K562 (cell line): ENCODE data around the gene BFSP2. TPM values are rescaled to one million over a fixed set of nuclear protein-coding genes. Genes with fewer than 3 reads are reported as not detected.

Source experiments
- ATAC-seq: fragments of 200-7000 bp; cut with Tn5 transposase; 3 replicates; pipeline ENCODE4 v1.9.1; 2020; ENCODE audit warnings: moderate library complexity
- BruUV-seq: library from RNA; stranded (reverse); fragments of 400-500 nt; replicated peaks from 2 replicates; lab custom pipeline; 2021; lab: Mats Ljungman, UMichigan
- CTCF ChIA-PET: fragments of 300-600 bp; formaldehyde crosslinking; extraction: SDS; loops from one replicate; lab custom pipeline; 2021; ENCODE audit warnings: low intra/inter-chr PET ratio; lab: Yijun Ruan, JAX
- POLR2A ChIA-PET: fragments of 300-600, 350-650 bp; sonication (Branson Sonifier 250); formaldehyde crosslinking; extraction: SDS; loops from one replicate; lab custom pipeline; 2021; ENCODE audit warnings: antibody characterized with exemption, inconsistent platforms; lab: Yijun Ruan, JAX
- DNase-seq, 4 experiments: peaks; one replicate each; pipeline versions ENCODE4 v3.0.0 to v3.0.0-alpha.2; 2011 to 2018; ENCODE audit warnings: low spot score in 3 of 4, mixed read lengths in 3 of 4; ENCODE audit errors: extremely low read depth in 1 of 4
- FAIRE-seq: peaks from 2 replicates; lab custom pipeline; 2011; peaks lifted over from hg19 to GRCh38; lab: Jason Lieb, UNC
- H2AFZ ChIP-seq: 2 replicates; pipeline ENCODE4 v1.6.0; 2011; ENCODE audit warnings: low read depth, low read length, control low read depth, inconsistent platforms
- H3K27ac ChIP-seq: fragments of 200-600 bp; 3 replicates; pipeline ENCODE4 v1.8.0; 2011; ENCODE audit warnings: low read depth, mild to moderate bottlenecking, control low read depth, inconsistent platforms, low read length, moderate library complexity, mixed read lengths; ENCODE audit errors: extremely low read depth
- H3K27me3 ChIP-seq, 2 experiments: fragments of 300-600 bp in 1 of 2; 2 replicates in 1 of 2; 3 replicates in 1 of 2; pipeline versions ENCODE4 v1.6.0 to v1.8.0; 2011; ENCODE audit warnings: inconsistent platforms in 2 of 2, low read length in 2 of 2, mild to moderate bottlenecking in 1 of 2, mixed read lengths in 1 of 2, moderate library complexity in 1 of 2; ENCODE audit not compliant: control insufficient read depth in 2 of 2, insufficient read depth in 2 of 2
- H3K36me3 ChIP-seq: fragments of 300-600 bp; 3 replicates; pipeline ENCODE4 v1.8.0; 2011; ENCODE audit warnings: mild to moderate bottlenecking, low read length, inconsistent platforms; ENCODE audit not compliant: control insufficient read depth, insufficient read depth
- H3K4me1 ChIP-seq, 2 experiments: fragments of 200-600 bp in 1 of 2; replicated peaks in 1 of 2; 2 replicates in 1 of 2; 3 replicates in 1 of 2; pipeline versions ENCODE4 v1.5.1 to v1.8.0; 2011; ENCODE audit warnings: inconsistent platforms in 2 of 2, low read length in 2 of 2, mild to moderate bottlenecking in 1 of 2, mixed read lengths in 1 of 2, moderate library complexity in 1 of 2; ENCODE audit not compliant: control insufficient read depth in 2 of 2, insufficient read depth in 2 of 2
- H3K4me2 ChIP-seq: 2 replicates; pipeline ENCODE4 v1.6.1; 2011; ENCODE audit warnings: low read length, control low read depth, inconsistent platforms, mixed read lengths; ENCODE audit not compliant: insufficient read depth
- H3K4me3 ChIP-seq: fragments of 200-600 bp; sonication (generic), shearing (Covaris generic); 2 replicates; pipeline ENCODE4 v1.5.1; 2016; ENCODE audit warnings: control low read depth, inconsistent platforms
- H3K79me2 ChIP-seq: fragments of 200-600 bp; 3 replicates; pipeline ENCODE4 v1.8.0; 2011; ENCODE audit warnings: low read length, inconsistent platforms; ENCODE audit not compliant: control insufficient read depth, insufficient read depth
- H3K9ac ChIP-seq, 2 experiments: 2 replicates each; pipeline versions ENCODE4 v1.6.0 to v1.6.1; 2011; ENCODE audit warnings: low read depth in 2 of 2, low read length in 2 of 2, control low read depth in 1 of 2, inconsistent platforms in 1 of 2, mild to moderate bottlenecking in 1 of 2, mixed read lengths in 1 of 2; ENCODE audit not compliant: insufficient read depth in 1 of 2
- H3K9me1 ChIP-seq: one replicate; pipeline ENCODE4 v1.6.0; 2011; ENCODE audit warnings: inconsistent platforms, mild to moderate bottlenecking, low read length, moderate library complexity; ENCODE audit not compliant: control insufficient read depth, insufficient read depth
- H3K9me3 ChIP-seq: replicated peaks from 2 replicates; pipeline ENCODE4 v1.5.1; 2011; ENCODE audit warnings: low read depth, low read length, inconsistent platforms; ENCODE audit not compliant: control insufficient read depth, insufficient read depth
- H4K20me1 ChIP-seq: replicated peaks from 2 replicates; pipeline ENCODE4 v1.6.1; 2011; ENCODE audit warnings: low read length, inconsistent platforms, mixed read lengths; ENCODE audit not compliant: control insufficient read depth, insufficient read depth
- DIDO1 ChIP-seq: fragments of 450-650 bp; IDR thresholded peaks from 2 replicates; pipeline ENCODE4 v1.6.1; 2016; ENCODE audit warnings: low read depth, missing biosample characterization, missing genetic modification characterization
- ETS2 ChIP-seq: IDR thresholded peaks from 2 replicates; pipeline ENCODE4 v1.6.1; 2016; ENCODE audit warnings: borderline replicate concordance, missing genetic modification characterization, mild to moderate bottlenecking, moderate library complexity, missing compliant biosample characterization; ENCODE audit not compliant: poor library complexity, severe bottlenecking
- KDM5B ChIP-seq: fragments of 200-600 bp; sonication (generic); IDR thresholded peaks from 2 replicates; pipeline ENCODE4 v1.6.1; 2012; ENCODE audit warnings: low read depth, mild to moderate bottlenecking, moderate library complexity, low read length, control low read depth, inconsistent platforms; ENCODE audit not compliant: insufficient replicate concordance
- NFATC3 ChIP-seq: fragments of 450-650 bp; IDR thresholded peaks from 2 replicates; pipeline ENCODE4 v1.6.1; 2017; ENCODE audit warnings: mild to moderate bottlenecking
- RAD51 ChIP-seq: fragments of 450-650 bp; IDR thresholded peaks from 2 replicates; pipeline ENCODE4 v1.7.1; 2016; ENCODE audit warnings: low read depth, mild to moderate bottlenecking, borderline replicate concordance
- RUNX1 ChIP-seq: sonication (generic); IDR thresholded peaks from 2 replicates; pipeline ENCODE4 v1.6.1; 2016; ENCODE audit warnings: antibody characterized with exemption, low read depth
- SP1 ChIP-seq: sonication (generic); formaldehyde crosslinking; IDR thresholded peaks from 2 replicates; pipeline ENCODE4 v1.8.1; 2022; ENCODE audit warnings: mild to moderate bottlenecking, missing genetic modification reagents
- TBP ChIP-seq: optimal IDR thresholded peaks from 2 replicates; pipeline ENCODE3; 2011; ENCODE audit warnings: low read depth, low read length, improper control_type of control experiment
- ZNF133 ChIP-seq: fragments of 250-450 bp; sonication (Bioruptor Pico); IDR thresholded peaks from 2 replicates; pipeline ENCODE4 v1.4.0; 2020; ENCODE audit warnings: mild to moderate bottlenecking
- ZNF77 ChIP-seq: fragments of 250-450 bp; sonication (Bioruptor Pico); IDR thresholded peaks from 2 replicates; pipeline ENCODE4 v1.5.0; 2020
- in situ Hi-C: fragments of 300-500 bp; cut with MboI; formaldehyde crosslinking; loops from 4 replicates; pipeline ENCODE4 v1.15.0; 2018; ENCODE audit warnings: inconsistent platforms, mixed read lengths
- intact Hi-C: fragments of 100-400 bp; cut with micrococcal nuclease; formaldehyde crosslinking; loops from 2 replicates; pipeline ENCODE4 v1.14.2; 2022
- polyA plus RNA-seq, 8 experiments: library from polyadenylated mRNA; depleted of rRNA in 4 of 8; stranded (reverse) in 5 of 8; unstranded in 3 of 8; fragments of >200 nt; fragmentation: Nextera tagmentation in 2 of 8; fragmentation: Illumina TruSeq in 1 of 8; extraction: Ambion mirVana in 2 of 8; extraction: Trizol in 1 of 8; gene quantifications; 2 replicates each; pipeline versions ENCODE4 v1.2.1 to v1.2.3, GENCODE V29; 2011 to 2014; ENCODE audit warnings: inconsistent platforms in 1 of 8, missing spikeins in 1 of 8
- total RNA-seq, 7 experiments: library from RNA; depleted of rRNA in 6 of 7; stranded (reverse); fragments of >200 nt in 6 of 7; fragmentation: Illumina TruSeq in 2 of 7; extraction: Trizol in 2 of 7; gene quantifications; 2 replicates each; pipeline versions ENCODE4 v1.2.1 to v1.2.3, GENCODE V29; 2011 to 2021; ENCODE audit warnings: low replicate concordance in 1 of 7
- TF ChIP-seq, protein P1 (sequence below), 2 experiments: fragments of 250-450 bp in 1 of 2; fragments of 450-650 bp in 1 of 2; sonication (Bioruptor Pico) in 1 of 2; IDR thresholded peaks; 2 replicates each; pipeline versions ENCODE4 v1.6.1 to v1.8.0; 2016 to 2021; ENCODE audit warnings: mild to moderate bottlenecking in 2 of 2, moderate library complexity in 2 of 2, missing compliant biosample characterization in 1 of 2, missing genetic modification characterization in 1 of 2
- TF ChIP-seq, protein P2 (sequence below): sonication (generic); formaldehyde crosslinking; IDR thresholded peaks from 2 replicates; pipeline ENCODE4 v1.8.1; 2023; ENCODE audit warnings: mild to moderate bottlenecking, missing genetic modification reagents

The BFSP2 gene
- total and polyA plus RNA-seq, 9 of the 15 experiments (the other 6 are each of a cell fraction or from before 2014, with no cell fraction given), result not detected

DNA sequence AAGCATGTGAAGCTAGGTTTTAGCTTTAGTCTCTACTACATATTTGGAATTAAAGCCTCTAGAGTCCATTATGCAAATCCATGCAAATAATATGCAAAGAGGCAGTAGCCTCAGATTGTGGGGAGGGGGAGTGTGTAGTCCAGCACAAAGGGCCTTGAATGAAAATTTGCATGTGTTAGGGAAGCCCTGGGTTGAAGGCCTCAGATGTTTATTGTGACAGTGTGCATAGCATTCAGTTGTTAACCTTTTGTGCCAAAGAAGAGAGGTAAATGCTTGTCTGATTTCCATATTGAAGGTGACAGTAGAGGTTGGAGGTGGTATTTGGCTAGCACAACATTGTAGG is 24.5 kb upstream of the BFSP2 start:
- H3K4me3 ChIP-seq, result no peak overlapping the region
- in situ Hi-C loops, result loop anchor here (25.0 kb wide), 1 partner anchor 338 kb away; the partner anchor contains the start of gene TMEM108
- intact Hi-C loops, result loop anchor here (5.0 kb wide), 1 partner anchor 47 kb away; no protein-coding TSS in a partner anchor
- FAIRE-seq, result no peak
- H2AFZ ChIP-seq, result no peak overlapping the region
- TF ChIP-seq, protein P1, sequence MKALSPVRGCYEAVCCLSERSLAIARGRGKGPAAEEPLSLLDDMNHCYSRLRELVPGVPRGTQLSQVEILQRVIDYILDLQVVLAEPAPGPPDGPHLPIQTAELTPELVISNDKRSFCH (CRISPR knock-in tag; IDR thresholded peaks at IDR 0.05), result no peak
- TF ChIP-seq, protein P1 (tag; IDR thresholded peaks at IDR 0.05), result no peak
- TF ChIP-seq SP1 (CRISPR knock-in tag), result no peak
- TF ChIP-seq, protein P2, sequence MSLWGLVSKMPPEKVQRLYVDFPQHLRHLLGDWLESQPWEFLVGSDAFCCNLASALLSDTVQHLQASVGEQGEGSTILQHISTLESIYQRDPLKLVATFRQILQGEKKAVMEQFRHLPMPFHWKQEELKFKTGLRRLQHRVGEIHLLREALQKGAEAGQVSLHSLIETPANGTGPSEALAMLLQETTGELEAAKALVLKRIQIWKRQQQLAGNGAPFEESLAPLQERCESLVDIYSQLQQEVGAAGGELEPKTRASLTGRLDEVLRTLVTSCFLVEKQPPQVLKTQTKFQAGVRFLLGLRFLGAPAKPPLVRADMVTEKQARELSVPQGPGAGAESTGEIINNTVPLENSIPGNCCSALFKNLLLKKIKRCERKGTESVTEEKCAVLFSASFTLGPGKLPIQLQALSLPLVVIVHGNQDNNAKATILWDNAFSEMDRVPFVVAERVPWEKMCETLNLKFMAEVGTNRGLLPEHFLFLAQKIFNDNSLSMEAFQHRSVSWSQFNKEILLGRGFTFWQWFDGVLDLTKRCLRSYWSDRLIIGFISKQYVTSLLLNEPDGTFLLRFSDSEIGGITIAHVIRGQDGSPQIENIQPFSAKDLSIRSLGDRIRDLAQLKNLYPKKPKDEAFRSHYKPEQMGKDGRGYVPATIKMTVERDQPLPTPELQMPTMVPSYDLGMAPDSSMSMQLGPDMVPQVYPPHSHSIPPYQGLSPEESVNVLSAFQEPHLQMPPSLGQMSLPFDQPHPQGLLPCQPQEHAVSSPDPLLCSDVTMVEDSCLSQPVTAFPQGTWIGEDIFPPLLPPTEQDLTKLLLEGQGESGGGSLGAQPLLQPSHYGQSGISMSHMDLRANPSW, result no peak
- no peak for TF ChIP-seq RUNX1
- TF ChIP-seq KDM5B, result no peak
- TF ChIP-seq RAD51, result no peak
- TF ChIP-seq NFATC3, result no peak
- TF ChIP-seq ETS2 (tag), result no peak
- no peak for TF ChIP-seq DIDO1 (tag)
- no peak for TF ChIP-seq ZNF77 (CRISPR knock-in tag)
- TF ChIP-seq TBP, result no peak
- no peak for TF ChIP-seq ZNF133
- TF ChIP-seq, all 486 proteins: peak for 0
- no peaks in the 10 kb centered on the region; a peak in 1 of 5 replicates for H3K27me3 ChIP-seq
- ChIA-PET CTCF (no interaction called here), POLR2A (interaction anchor here (0.6 to 0.8 kb wide), 2 partner anchors 10 kb away, joined by 3 read pairs; no protein-coding TSS in a partner anchor)
- H3K9me1 ChIP-seq, result no peaks in the 10 kb centered on the region
- BruUV-seq, result no TSS peak
- no peak overlapping the region for H3K4me2 ChIP-seq
- no peaks in the 10 kb centered on the region for H3K9me3 ChIP-seq
- no peak overlapping the region for H3K27ac ChIP-seq
- H3K4me1 ChIP-seq, result no peaks in the 10 kb centered on the region; a peak in 2 of 5 replicates
- no peaks in the 10 kb centered on the region for H4K20me1 ChIP-seq
- no peaks in the 10 kb centered on the region for H3K36me3 ChIP-seq
- H3K9ac ChIP-seq, result no peak overlapping the region
- no peaks in the 10 kb centered on the region for H3K79me2 ChIP-seq
- no peak for ATAC-seq
- DNase-seq, result no peak
